ENCODE results near the gene RTBDN. TPM values are rescaled to one million over a fixed set of nuclear protein-coding genes. Genes with fewer than 3 reads are reported as not detected.
"Not testable (repeated sequence)": the region's sequence is repeated elsewhere in the genome, so short reads cannot be mapped to it uniquely, and the experiment has no call there.

The RTBDN gene
- polyA plus RNA-seq, 1 donor = not detected

DNA sequence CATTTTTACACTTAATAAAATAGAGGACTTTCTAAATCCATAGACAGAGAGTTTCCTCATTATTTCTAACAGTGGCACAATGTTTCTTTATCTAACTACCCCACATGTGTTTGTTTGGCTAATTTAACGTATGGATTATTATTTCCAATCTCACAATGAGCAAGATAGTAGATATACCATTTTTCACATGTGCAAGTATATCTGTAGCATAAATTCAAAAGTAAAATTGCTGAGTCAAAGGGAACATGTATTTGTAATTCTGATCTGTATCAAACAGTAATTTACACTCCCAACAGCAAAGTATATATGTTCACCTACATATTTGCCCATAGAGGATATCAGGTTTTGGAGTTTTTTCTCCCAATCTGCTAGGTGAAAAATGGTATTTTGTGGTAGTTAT is 22.3 kb upstream of the RTBDN start:
- no peak for DNase-seq

DNA sequence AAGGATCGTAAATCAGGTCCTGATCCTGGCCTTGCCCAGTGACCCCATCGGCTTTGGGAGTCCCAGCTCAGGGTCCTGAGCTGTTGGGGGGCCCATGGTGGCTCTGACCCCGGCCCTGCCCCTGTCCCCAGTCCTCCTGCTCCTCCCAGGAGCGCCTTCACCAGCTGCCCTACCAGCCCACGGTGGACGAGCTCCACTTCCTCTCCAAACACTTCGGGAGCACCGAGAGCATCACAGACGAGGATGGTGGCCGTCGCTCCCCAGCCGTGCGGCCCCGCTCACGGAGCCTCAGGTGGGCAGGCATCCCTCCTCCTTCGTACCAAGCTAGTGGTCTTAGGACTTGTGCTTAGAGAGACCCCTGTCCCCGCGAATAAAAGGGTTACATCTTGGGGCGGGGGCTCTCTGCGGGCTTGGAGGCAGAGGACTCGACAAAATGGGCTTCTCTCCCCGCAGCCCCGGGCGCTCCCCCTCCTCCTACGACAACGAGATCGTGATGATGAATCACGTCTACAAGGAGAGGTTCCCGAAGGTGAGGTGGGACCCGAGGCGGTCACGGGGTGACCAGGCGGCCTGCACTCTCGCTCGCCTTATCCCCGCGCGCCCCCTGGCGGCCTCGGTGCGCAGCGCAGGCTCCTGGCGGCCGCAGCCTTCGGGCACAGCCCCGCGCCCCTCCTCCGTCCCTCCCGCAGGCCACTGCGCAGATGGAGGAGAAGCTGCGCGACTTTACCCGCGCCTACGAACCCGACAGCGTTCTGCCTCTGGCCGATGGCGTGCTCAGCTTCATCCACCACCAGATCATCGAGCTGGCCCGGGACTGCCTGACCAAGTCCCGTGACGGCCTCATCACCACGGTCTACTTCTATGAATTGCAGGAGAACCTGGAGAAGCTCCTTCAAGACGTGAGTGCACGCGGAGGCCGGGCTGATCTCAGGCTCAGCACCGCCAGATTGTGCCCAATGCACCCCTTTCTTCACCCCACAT is 13.1 kb upstream of the RTBDN start:
- DNase-seq = peak; percentile 87

DNA sequence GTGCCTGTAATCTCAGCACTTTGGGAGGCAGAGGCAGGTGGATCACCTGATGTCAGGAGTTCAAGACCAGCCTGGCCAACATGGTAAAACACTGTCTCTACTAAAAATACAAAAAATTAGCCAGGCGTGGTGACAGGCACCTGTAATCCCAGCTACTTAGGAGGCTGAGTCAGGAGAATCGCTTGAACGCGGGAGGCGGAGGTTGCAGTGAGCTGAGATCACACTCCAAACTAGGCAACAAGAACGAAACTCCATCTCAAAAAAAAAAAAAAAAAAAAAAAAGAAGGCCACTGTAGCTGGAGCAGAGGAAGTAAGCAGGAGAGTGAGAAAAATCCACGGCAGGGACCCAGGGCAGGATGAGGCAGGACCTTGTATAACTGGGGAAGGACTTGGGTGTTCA is 12.2 kb upstream of the RTBDN start:
- not testable (repeated sequence) for DNase-seq

DNA sequence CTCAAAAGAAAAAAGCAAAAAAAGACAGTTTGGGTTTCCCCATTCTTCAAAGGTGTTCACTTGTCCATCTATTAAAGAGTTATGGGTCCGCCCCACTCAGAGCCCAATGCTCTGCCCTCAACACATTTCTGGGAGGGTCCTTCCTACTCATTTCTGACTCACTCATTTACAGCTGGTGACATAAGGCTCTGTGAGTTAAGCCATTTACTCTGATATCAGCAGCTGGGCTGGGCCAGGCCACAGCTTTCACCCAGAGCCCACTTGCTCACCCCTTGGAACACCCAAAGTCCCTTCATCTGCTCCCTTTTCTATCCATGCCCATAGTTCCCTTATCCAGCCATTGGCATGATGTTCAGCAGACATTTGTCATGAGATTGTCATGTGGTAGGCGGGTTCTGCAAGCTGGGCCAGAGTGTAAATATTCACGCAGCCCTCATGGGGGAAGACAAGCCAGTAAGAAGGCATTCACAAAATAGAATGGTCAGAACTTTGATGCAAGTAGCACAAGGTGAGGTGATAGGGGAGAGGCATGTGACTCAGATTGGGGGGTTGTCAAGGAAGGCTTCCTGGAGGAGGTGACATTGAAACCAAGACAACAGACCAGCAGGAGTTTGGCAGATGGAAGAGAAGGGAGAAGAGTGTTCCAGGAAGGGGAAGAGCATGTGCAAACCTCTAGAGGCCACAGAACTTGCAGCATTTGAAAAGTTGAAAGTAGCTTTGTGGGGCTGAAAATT is 9.8 kb upstream of the RTBDN start:
- no peak for DNase-seq

DNA sequence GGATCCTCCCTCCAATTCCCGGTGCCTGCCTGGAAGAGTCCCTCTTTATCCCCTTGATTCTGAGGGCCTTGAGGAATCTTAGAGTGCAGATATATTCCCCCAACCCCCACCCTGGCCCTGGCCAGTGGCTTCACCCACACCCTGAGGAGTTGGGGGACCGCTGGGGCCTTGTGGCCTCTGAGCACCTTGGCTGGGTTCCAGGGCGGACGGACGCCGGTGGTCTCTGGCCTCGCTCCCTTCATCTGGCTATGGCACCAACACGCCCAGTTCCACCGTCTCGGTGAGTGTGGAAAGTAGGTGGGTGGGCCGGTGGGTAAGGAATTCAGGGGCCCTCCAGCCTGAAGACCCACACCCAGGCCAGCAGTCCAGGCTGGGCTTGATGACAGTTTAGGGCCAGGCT is 8.9 kb upstream of the RTBDN start:
- no peak for DNase-seq

DNA sequence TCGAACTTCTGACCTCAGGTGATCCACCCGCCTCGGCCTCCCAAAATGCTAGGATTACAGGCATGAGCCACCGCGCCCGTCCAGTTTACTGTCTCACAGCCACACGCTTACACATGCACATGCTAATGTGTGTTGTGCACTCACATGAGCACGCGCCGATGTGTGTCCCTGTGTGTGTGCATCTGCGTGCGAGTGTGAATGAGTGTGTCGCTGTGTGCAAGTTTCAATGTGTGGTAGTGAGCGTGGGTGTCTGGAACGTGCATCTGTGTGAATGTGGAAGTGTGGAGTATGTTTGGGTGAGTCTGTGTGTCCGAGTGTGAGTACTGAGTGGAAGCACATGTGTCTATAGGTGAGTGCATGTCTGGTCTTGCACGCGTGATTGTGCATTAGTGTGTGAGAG is 8.1 kb upstream of the RTBDN start:
- DNase-seq = no peak

DNA sequence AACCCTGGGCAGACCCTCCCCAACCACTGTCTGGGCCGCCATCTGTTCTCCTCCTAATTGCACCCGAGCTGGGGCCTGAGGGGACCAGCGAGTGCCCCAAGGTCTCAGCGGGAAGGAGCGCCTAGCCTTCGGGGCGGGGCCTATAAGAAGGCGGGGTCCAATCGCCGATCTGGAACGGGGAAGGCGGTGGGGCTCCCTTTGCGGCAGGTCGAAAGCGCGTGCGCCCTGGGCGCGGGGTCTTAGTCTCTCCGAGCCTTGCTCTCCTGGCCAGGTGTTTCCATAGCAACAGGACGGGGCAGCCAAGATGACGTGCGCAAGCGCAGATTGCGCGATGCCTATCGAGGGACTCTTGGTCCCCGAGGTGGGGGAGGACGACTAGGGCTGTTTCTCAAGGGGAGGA is 6.7 kb upstream of the RTBDN start:
- DNase-seq = no peak

DNA sequence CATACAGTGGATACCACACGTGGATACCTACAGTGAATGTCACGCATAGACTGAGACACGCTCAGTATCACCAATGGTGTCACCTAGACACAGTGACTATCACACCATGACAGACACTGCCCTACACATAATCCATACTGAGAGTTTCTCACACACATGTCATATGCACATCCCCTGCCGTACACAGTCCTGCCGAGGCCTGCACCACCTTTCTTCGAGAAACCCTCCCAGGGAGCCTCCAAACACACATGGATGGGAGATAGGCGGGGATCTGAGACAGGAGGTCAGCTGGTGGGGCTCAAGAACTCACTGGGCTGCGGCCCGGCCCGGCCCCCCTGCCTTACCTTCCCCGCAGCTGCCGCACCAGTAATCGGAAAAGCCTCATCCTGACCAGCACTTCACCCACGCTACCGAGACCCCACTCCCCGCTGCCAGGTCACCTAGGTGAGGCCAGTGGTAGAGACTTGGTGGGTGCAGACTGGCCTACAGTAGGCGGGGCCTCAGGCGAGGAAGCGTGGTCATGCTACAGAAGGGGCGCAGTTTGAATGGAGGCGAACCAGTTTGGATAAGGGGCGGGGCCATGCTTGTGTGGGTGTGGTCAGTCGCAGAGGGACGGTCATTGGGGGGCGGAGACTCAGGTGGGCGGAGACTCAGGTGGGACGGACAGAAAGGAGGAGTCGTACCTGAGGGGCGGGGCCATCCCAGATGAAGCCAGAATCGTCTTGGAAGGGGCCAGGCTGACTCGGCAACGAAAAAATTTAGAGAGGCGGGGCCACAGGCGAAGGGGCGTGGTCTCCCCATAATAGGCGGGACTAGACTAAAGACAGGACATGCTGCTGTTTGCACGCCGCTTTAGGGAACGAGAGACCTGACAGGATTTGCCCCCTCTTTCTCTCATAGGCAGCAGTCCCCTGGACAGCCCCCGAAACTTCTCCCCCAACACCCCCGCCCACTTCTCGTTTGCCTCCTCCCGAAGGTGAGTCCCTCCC is 6.0 kb upstream of the RTBDN start:
- no peak for DNase-seq

DNA sequence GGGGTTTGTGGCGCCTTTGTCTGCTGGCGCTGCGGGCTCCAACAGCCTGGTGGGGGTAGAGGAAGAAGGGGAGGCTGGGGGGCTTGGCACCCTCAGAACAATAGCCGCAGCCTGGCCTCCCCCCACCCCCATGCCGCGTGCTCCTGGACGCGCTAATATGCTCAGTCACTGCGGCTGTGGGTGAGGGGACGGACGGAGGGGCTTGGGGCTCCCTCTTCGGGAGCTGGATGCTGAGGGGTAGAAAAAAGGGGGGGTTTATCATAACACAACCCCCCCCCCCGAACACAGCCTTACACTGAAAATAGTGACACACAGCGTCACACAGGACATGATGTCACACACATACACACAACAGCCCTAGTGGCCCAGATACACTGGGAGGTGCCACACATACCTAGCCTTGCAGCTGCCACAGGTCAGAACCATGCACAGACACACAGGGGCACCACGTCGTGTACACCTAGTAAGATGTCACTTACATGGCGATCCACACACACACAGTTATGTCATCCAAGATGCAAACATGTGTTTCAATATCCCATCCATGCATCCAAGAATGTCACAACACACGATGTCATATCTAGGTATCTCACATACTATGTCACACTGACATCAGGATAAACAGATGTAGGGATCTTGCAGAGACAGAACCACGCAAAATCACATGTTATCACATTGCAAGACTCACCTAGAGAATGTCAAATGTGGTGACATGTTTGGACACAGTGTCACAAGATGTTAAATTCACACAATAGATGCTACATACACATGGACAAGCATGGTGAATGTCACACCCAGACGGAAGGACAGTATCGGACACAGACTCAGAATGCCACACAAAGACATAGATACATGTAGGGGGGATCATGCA is 4.7 kb upstream of the RTBDN start:
- DNase-seq = no peak

DNA sequence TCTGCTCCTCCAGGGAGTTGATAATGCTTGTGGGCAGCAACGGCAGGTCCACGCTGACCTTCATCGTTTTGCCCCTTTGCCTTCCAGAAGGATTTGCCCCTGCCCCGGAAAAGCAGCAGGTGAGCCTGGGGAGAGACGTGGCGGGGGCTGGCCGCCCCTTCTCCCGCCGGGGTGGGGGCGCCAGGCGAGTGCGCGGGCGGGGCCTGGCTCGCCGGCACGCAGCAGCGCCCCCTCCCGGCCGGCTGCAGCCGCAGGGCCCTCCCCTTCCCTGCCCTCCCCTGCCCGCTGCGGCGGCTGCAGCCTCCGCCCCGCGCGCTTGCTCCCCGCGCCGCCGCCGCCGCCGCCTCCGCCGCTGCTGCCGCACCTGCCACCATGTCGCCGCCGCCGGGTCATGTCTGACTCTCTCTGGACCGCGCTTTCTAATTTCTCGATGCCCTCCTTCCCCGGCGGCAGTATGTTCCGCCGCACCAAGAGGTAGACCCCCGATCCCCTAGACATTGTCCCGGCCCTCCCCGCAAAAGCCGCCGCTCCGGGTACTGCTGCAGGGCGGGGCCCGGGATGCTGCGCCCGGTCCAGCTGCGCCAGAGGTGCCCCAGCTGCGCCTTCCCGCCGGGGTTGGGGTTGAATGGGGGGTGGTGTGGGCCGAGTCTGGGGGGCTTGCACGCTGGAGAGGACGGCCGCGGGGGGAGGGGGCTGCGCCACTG is 4.0 kb upstream of the RTBDN start, which contains the start of gene MAST1:
MAST1 (plus strand) TSS at position 334 of the 704 bp plus-strand sequence; CDS start at position 392, 58 bp downstream.
- no peak for DNase-seq

DNA sequence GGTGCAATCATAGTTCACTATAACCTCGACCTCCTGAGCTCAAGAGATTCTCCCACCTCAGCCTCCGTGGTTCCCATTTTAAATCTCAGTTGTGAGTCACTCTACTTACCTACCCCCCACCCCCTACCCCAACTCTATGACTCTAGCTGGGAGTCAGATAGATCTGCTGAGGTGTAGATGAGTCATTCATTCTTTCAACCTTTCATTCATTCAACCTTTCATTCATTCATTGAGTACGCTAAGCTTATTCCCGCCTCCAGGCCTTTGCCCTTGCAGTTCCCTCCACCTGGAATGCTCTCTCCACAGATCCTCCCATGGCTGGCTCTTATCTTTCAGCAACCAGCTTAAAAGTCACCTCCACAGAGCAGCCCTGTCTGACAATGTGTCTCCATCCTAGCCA is 2.8 kb upstream of the RTBDN start:
- DNase-seq = no peak

DNA sequence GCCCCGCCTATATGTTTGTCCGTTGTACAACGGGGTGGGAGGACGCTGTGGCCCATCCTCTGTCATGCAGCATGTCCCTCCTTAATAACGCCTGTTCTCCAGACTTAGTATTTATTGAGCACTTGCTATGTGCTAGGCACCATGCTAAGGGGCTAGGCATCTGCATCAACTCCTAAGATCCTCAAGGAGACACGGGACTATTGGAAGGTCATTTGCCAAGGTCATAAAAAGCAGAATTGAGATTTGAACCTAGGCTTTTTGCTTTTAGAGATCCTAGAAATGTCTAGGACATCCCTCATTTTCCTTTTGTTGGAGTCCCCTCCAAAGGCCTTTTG is 2.1 kb upstream of the RTBDN start:
- no peak for DNase-seq

DNA sequence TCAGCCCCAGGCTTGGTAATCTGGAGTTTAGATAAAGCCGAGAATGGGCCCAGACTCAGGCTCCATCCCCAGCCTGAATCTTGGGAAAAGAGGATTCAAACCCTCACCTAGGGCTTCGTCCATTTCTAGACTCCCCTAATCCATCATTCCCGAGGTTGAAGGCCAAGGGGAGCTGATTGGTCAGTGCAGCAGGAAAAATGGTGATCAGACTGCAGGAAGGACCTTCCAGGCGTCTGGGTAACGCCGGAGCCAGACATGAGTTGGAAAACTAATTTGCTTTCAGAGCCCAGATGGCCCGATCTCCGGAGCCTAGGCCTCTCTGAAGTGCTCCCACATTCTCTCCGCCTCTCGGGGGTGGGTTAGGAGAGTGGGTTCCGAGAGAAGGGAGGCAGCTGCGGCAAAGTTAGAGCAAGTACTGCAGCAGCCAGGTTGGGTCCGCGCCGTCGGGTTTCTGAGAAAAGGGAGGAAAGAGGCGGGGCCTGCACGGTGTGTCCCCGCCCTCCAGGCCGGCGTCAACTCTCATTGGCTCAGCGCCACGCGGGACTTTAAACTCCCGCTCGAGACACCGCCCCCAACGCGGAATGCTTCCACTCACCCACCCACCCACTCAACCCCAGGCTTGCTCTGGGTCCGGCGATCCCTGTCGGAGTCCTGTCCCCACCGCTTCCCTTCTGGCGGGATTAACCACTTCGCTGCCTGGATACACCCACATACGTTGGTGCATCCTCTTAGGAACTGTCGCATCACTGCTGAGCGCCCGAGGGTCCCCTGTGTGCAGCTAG is 788 bp upstream of the RTBDN start:
- DNase-seq = no peak

DNA sequence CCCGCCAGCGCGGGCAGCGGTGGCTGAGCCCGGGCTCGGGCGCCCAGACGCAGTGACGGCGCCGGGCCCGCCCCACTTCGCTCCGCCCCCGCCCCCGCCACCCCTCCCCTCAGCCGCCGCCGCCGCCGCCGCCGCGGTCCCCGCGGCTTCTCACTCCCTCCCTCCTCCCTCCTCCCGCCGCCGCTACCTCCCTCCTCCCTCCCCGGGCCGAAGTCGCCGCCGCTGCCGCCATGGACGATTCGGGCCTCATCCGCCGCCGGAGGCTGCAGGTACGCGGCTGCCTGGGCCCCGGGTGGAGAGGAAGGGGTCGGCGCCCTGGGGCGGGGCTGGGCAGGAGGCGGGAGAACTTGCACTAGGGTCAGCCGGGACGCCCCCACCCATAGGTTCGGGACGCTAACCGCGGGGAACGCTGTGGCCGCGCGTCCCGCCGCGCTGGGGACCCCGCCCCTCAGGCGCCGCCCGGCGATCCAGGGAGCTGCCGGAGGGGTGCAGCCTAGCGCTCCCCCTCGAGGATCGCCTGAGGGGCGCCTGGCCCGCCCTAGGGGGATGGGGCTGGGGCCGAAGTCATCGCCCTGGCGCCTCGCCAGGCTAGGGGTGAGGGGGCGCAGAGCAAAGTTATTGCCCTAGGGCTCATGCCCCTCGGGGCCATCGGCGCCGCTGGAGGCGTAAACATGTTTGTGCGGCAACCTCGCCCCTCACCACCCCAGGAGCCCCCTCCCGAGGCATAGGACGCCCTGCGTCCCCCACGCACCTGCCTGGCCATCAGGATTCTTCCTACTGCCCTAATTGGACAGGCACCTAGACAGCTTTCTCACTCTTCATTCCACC is 427 bp downstream of the RTBDN start:
- DNase-seq = no peak

DNA sequence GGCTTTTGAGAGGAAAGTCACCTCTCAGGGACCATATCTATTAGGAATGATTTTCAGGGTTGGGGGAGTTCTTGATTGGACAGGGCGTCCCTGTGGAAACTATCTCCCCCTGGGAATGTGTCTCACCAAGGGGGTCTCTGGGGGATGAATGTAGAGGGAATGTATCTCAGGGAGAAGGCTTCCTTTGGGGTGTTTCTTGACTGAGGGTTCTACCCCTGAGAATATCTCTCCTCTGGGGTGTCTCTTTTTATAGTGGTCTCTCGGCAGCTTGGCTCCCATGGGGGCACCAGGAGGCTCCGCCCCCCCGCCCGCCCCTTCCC is 1.0 kb downstream of the RTBDN start:
- no peak for DNase-seq

DNA sequence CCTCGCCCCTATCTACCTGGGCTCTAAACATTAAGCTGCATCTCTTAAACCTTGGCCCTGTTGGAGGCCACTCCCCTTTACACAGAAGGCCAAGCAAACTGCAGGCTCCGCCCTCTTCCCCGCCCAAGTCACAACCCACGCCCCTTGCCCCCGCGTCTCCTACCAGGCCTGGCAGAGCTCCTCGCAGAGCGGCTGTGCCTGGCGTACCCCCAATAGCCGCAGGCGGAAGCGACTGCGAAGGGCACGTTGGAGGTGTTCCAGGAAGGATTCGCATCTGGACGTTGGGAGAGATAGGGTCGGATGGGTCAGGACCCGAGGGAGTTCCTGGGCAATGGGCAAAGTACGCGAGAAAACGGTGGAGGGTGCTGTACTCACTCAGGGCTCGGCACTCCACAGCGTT is 5.9 kb downstream of the RTBDN start:
- DNase-seq = no peak

DNA sequence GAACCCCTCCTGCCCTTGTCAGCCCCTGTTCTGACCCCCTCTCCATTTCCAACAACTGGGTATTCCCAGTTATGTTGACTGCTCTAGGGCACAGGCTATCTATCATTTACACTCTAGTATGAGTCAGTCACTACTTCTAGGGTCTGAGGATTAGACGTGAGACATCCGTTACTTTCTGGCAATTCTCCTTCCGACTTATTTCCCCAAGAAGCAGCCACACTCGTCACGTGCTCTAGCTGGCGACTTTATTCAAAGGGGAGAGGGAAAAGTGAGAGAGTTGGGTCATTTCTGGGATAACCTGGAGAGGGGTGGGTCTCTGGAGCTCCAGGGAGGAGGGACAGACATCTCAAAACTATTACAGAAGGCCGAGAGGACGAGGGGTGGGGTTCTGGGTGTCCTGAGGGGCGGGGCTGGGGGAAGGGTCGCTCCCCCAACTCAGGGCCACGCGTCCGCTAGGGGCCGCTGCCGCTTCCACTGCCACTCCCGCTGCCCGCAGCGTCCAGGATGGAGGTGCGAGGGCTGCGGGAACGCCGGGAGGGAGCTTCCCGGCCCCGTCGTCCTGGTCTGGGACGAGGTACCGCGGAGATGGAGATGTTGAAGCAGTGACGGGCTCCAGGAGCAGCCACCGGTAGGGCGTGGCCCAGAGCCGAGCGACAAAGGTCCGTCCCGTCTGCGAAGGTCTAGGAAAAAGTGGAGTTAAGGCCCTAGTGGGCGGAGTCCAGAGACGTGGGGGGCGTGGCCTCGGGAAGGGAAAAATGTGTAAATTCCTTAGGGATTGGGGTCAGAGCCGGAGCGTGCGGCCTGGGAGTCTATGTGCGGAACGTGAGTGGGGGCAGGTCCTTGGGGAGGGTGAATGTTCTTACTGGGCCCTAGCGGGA is 8.9 kb downstream of the RTBDN start:
- DNase-seq = no peak

DNA sequence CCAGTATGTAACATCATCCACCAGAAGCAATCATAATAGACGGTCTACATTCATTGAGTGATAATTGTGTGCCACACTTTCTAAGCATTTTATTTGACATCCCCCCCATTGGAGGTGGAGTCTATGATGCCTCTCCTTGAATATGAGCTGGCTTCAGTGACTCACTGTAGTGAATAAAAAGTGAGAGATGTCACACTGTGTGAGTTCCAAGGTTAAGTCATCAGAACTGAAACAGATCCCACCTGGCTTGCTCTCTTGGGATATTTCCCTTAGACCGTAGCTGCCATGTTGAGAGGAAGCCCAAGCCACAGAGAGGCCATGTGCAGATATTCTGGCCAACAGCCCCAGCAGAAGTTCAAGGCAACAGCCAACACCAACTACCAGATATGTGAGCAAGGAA is 12.6 kb downstream of the RTBDN start:
- no peak for DNase-seq

All from hindlimb muscle (tissue), 1 donor.